ENCODE results near the gene LPCAT2. TPM values are rescaled to one million over a fixed set of nuclear protein-coding genes. Genes with fewer than 3 reads are reported as not detected.

Gene LPCAT2, protein sequence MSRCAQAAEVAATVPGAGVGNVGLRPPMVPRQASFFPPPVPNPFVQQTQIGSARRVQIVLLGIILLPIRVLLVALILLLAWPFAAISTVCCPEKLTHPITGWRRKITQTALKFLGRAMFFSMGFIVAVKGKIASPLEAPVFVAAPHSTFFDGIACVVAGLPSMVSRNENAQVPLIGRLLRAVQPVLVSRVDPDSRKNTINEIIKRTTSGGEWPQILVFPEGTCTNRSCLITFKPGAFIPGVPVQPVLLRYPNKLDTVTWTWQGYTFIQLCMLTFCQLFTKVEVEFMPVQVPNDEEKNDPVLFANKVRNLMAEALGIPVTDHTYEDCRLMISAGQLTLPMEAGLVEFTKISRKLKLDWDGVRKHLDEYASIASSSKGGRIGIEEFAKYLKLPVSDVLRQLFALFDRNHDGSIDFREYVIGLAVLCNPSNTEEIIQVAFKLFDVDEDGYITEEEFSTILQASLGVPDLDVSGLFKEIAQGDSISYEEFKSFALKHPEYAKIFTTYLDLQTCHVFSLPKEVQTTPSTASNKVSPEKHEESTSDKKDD
- 32.3 and 40.7 TPM in 2 replicates for total RNA-seq

DNA sequence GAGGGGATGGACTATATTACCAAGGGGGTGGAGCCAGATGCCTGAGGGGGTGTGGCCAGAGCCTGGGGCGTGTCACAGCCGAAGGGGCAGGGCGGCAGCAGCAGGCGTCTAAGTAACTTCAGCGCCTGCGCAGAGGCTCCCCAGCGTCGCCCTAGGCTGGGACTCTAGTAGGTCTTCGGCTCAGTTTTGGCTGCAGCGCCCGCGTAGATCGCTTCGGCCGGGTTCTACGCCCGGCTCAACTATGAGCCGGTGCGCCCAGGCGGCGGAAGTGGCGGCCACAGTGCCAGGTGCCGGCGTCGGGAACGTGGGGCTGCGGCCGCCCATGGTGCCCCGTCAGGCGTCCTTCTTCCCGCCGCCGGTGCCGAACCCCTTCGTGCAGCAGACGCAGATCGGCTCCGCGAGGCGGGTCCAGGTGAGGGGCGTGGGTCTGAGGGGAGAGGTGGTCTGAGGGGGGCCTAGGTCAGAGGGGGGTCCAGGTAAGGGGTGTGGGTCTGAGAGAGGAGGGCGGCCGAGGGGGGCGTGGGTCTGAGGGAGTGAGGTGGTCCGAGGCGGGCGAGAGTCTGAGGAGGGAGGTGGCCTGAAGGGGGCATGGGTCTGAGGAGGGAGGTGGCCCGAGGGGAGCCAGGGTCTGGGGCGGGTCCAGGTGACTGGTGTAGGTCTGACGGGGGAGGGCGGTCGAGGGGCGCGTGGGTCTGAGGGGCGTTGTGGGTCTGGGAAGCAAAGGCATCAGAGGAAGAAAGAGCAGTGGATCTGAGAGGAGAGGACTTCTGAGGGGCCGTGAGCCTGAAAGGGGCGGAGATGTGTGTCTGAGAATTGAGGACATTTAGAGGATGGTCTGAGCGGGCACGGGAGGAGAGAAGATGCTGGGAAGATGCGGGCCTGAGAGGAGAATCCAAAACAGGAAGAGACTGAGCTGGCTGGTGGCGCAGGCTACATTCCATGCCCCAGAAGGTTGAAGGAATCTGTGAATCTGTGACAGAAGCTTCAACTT lies at the start of gene LPCAT2:
Gene LPCAT2 (plus strand): TSS at position 132 of the 991 bp plus-strand sequence. CDS start 110 bp downstream, at position 242.

DNA sequence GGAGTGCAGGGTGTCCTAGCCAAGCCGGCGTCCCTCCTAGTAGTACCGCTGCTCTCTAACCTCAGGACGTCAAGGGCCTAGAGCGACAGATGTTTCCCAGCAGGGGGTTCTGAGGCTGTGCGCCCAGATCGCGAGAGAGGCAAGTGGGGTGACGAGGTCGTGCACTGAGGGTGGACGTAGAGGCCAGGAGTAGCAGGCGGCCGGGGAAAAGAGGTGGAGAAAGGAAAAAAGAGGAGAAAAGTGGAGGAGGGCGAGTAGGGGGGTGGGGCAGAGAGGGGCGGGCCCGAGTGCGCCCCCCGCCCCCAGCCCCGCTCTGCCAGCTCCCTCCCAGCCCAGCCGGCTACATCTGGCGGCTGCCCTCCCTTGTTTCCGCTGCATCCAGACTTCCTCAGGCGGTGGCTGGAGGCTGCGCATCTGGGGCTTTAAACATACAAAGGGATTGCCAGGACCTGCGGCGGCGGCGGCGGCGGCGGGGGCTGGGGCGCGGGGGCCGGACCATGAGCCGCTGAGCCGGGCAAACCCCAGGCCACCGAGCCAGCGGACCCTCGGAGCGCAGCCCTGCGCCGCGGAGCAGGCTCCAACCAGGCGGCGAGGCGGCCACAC lies 29.9 kb upstream of the LPCAT2 start, which contains the start of gene MMP2:
Gene MMP2 (plus strand): TSS at position 372 of the 603 bp plus-strand sequence. CDS start 282 bp downstream, outside the sequence.

DNA sequence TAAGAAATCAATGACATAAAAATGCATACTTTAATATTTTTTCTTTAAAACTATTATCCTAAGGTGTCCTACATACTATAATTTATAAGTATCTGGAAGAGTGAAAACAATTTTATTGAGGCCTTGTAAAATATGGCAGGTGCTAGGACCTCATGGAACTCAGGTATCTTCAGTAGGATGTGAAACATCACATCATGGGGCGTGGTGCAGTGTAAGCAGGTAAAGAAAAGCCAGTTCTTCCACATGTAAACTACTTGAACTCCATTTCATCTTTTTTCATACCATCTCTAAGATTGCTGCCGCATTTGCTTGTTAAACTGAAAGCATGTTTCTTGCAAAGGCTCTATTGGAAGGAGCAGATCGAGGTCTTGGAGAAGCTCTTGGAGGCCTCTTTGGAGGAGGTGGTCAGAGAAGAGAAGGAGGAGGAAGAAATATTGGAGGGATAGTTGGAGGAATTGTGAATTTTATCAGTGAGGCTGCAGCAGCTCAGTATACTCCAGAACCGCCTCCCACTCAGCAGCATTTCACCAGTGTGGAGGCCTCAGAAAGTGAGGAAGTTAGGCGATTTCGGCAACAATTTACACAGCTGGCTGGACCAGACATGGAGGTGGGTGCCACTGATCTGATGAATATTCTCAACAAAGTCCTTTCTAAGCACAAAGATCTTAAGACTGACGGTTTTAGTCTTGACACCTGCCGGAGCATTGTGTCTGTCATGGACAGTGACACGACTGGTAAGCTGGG lies 57.7 kb downstream of the LPCAT2 start, which contains the start of gene CAPNS2:
Gene CAPNS2 (plus strand): TSS at position 253 of the 744 bp plus-strand sequence. CDS start 73 bp downstream, at position 326.

Other genes with a start within 250 kb of the LPCAT2 start
- not detected in 2 replicates for gene IRX6, start 184.9 kb upstream of the LPCAT2 start, total RNA-seq
- 1,096 and 1,520 TPM in 2 replicates for gene MMP2, start 29.9 kb upstream of the LPCAT2 start, total RNA-seq
- 0.89 and 1.2 TPM in 2 replicates for gene CAPNS2, start 57.6 kb downstream of the LPCAT2 start, total RNA-seq
- gene SLC6A2, start 146.9 kb downstream of the LPCAT2 start, total RNA-seq: not detected in 2 replicates

All from smooth muscle cell of the umbilical artery (primary cell).